Ramos (cell line): ENCODE measurements around the gene MRS2.

Experiments used
- in situ Hi-C: fragments of 300-500 bp; cut with MboI; formaldehyde crosslinking; loops from one replicate; pipeline ENCODE4 v1.14.3; 2022; ENCODE audit warnings: low sequenced_read_pairs; ENCODE audit not compliant: unreplicated experiment

Gene MRS2

DNA sequence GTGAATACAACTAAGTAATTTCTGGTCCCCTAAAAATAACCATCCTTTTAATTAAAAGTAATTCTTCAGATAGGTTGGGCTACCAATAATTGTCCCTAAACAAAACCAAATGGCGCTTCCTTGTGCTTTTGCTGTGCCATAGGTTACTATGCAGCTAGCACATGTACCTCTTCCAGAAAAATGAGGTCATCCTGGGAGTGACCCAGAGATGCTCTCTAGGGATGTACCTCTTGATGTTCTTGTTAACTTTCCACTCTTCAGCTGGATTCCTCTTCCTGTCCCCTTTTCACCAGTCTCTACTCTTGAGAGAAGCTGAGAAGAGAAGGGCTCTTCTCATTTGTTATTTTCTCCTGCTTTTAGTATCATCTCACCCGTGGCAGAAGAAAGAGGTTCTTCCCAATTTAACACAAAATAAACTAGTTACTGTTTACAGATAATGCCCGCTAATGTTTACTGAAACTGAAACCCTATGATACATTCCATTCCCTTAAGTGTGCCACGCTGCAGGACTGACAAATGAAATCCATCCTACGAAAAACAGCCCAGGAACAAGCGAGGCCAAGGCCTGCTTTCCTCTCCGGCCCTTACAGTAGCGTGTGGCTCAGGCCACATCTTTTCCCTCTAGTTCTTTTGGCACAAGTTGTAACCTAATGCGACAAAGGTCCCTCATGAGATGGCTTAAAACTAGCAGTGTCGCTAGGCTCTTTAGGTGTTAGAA is 24.2 kb downstream of the MRS2 start:
- in situ Hi-C loops = no loop called here

- in situ Hi-C loops = no loop called here
Measured at GRCh38 chr6:24428615-24429014, 25.9 kb downstream of the MRS2 start.

DNA sequence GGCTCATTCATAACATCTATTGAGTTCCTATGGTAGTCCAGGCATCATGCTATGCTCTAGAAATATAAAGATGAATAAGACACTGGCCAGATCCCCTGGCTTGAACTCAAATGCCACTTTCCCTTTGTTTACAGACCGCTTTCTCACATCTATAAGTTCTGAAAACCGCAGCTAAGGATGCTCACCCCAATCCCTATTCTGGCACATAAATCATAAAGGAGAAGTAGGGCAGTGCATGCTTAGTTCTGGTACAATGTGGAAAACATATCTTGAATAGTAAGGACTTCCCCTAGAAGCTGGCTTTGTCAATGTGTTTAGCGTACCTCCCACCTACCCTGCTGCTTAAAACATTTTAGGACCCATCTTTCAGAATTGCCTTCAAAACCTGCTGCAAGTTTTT is 26.4 kb downstream of the MRS2 start:
- in situ Hi-C loops = no loop called here

- in situ Hi-C loops = loop anchor here (10.0 kb wide), 1 partner anchor 265 kb away; no protein-coding TSS in a partner anchor
Measured at GRCh38 chr6:24430086-24430485, 27.4 kb downstream of the MRS2 start.

- in situ Hi-C loops = loop anchor here (10.0 kb wide), 1 partner anchor 264 kb away; no protein-coding TSS in a partner anchor
Measured at GRCh38 chr6:24431045-24431451, 28.3 kb downstream of the MRS2 start.

DNA sequence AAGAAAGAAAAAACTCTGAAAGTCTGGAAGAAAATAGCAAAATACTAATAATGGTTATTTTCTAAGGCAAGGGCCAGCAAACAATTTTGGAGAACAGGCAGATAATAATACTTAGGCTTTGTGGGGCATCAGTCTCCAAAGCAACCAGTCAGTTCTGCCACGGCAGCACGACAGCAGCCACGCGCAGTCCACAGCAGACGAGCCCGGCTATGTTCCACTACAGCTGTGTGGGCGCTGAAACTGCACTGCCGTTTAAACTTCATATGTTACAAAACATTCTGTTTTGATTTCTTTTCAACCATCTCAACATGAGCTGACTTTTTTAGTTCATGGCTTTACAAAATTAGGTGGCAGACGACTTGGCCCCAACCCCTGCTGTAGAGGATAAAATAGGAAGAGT is 29.9 kb downstream of the MRS2 start:
- in situ Hi-C loops = loop anchor here (10.0 kb wide), 1 partner anchor 262 kb away; no protein-coding TSS in a partner anchor

GRCh38 chr6:24436979-24437378 is 34.2 kb downstream of the MRS2 start:
- in situ Hi-C loops = loop anchor here (10.0 kb wide), 1 partner anchor 258 kb away; no protein-coding TSS in a partner anchor

- in situ Hi-C loops = loop anchor here (10.0 kb wide), 1 partner anchor 255 kb away; no protein-coding TSS in a partner anchor
Measured at GRCh38 chr6:24439858-24440539, 37.3 kb downstream of the MRS2 start.

GRCh38 chr6:24440897-24441598 is 38.3 kb downstream of the MRS2 start:
- in situ Hi-C loops = no loop called here

GRCh38 chr6:24441599-24441904 is 38.8 kb downstream of the MRS2 start:
- in situ Hi-C loops = no loop called here

DNA sequence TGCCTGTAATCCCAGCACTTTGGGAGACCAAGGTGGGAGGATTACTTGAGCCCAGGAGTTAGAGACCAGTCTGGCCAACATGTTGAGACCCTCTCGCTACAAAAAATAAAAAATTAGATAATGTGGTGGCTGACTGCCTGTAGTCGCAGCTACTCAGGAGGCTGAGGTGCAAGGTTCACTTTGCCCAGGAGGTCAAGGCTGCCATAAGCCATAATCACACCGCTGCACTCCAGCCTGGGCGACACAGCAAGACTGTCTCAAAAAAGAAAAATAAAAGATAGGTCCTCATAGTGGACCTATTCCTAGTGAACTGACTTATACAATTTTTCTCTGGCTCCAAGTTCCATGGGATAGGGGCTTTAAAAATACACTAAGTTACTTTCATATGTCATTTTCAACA is 41.9 kb downstream of the MRS2 start:
- in situ Hi-C loops = no loop called here

DNA sequence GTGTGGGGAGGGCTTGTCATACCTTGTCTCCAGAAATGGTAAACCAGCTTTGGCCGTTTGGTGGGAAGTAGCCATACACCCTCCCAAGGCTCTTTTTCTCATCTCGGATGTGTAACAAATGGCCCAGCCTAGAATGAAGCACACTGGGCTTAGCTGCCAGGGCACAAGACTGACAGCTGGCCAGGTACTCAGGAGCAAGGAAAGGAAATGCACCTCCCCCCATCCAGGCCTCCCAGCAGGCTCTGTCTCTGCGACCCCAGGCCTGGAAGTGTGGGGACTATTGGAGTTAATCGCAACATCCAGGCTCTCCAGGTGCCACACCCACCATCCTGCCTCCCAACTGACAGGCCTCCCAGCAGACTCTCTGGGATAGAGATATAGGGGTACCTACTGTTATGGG is 43.0 kb downstream of the MRS2 start:
- in situ Hi-C loops = no loop called here

- in situ Hi-C loops = no loop called here
Measured at GRCh38 chr6:24446670-24447069, 43.9 kb downstream of the MRS2 start.

DNA sequence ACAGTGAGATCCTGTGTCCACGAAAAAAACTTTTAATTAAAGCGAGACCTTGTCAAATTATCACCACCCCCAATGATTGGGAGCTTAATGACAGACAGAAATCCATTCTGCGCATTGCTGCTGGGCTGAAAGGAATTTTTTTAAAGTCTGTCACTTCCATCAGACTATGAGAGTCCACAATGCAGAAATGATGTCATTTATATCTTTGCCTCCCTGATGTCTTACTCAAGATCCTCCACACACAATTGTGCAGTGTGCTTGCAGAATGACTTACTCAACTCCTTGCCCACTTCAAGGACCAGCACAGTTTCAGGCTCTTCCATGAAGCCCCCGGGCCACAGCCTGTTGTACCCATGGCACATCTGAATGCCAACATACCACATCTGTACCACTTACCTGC is 45.7 kb downstream of the MRS2 start:
- in situ Hi-C loops = no loop called here

DNA sequence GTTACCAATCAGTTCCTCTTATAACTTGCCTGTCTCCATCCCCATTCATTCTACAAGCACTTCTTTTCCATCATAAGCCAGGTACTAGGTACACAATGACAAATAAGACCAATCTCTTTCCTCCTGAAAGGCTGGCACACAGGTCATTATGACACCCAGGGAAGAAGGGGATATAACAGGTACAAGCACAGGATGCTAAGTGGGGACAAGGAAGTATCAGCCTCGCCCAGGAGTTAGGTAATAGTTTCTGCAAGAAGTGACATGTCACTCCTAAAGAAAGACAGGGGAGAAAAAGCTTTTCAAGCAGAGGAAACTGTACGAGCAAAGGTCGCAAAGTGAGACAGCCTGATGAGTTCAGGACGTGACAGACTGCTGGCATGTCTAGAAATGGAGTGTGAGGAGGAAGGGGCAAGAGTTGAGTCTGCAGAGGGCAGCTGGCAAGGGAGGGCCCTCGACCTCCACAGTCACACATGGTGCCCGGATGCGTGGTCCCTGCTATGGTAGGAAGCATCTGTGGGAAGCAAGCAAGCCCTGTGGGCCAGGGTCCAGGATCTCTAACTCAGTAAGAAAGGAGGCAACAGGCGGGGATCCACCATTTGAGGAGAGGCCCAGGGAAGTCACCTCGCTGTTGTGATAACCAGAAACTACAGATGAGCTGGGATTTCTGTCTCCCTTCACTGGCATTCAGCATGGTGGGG is 46.2 kb downstream of the MRS2 start:
- in situ Hi-C loops = no loop called here

DNA sequence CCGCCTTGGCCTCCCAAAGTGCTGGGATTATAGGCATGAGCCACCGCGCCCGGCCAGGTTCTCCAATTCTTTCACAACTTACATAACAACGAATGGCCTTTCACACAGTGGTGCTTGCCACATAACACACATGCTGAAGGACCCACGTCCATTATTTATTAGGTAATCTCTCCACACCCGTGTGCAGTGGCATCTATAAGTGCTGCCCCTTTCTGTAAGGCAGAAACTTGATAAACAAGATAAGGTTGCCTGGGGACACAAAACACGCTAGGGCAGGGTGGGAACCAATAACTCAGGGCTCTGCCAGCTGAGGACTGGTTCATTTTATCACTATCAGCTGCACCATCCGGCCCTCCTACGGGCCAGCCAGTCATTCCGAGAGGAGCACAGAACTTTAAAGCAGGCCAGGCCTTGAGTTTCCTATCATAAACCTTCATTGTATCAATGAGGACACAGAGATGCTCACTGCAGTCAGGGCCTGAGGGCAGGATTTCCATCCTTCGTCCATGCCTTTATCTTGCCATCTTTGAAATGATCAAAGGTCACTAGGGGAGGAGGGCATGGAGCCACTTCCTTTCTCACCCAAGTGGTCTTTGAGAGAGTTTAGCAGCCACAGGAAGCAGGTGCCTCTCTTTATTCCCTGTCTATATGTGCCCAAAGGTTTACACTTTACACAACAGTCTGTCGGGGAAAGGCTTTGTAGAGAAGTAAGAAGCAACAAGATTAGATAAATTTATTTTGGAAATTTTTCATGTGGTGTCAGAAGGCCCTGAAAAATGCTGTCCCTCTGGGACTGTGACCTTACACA is 49.0 kb downstream of the MRS2 start:
- in situ Hi-C loops = no loop called here

DNA sequence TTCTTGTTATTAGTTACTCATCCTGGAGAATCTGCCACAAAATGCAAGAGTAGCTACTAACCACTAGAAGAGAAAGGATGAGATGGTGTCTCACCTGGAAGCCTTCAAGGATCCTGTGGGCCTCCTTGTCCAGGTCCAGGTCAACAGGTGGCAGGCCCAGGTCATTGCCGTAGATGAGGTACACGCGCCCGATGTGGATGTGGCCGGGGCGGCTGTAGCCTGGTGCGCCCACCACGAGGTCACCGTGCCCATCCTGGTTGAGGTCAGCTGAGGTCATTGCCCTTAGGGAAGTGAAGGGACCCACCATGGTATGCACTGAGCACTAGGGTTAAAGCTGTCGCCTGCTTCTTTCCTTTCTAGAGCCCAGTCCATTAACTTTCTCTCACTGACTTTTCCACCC is 51.2 kb downstream of the MRS2 start:
- in situ Hi-C loops = no loop called here

DNA sequence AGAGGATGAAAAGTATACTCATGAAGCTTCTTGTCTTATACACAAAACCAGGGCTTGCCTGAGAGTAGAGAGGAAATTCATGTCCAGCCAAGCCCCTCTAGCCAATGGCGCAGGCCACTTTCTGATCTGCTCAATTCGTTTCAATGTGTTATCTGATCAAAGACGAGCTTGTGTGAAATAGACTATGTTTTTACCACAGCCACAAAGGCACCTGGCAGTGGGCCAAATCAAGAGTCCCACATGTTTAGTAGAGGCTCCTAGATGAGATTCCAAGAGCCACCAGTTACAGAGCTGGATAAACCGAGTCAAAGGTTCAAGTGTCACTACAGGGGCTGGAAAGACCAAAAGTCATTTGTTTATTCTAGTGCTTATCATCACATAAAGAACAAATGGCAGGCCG is 51.7 kb downstream of the MRS2 start:
- in situ Hi-C loops = no loop called here

- in situ Hi-C loops = no loop called here
Measured at GRCh38 chr6:24455061-24455460, 52.3 kb downstream of the MRS2 start.

GRCh38 chr6:24458134-24458533 is 55.4 kb downstream of the MRS2 start:
- in situ Hi-C loops = no loop called here
